Brain microvascular endothelial cell (primary cell): ENCODE results near the gene NEK3.
"Not testable (repeated sequence)": the region's sequence is repeated elsewhere in the genome, so short reads cannot be mapped to it uniquely, and the experiment has no call there.

Experiments
- DNase-seq: peaks from one replicate; pipeline ENCODE4 v3.0.0-alpha.2; 2020
- H3K27ac ChIP-seq: fragments of 250-450 bp; sonication (Bioruptor Pico); 2 replicates; pipeline ENCODE4 v1.5.1; 2020; ENCODE audit warnings: mild to moderate bottlenecking, moderate library complexity
- H3K27me3 ChIP-seq: fragments of 250-450 bp; sonication (Bioruptor Pico); replicated peaks from 2 replicates; pipeline ENCODE4 v1.5.1; 2020; ENCODE audit warnings: mild to moderate bottlenecking
- H3K36me3 ChIP-seq: fragments of 250-450 bp; sonication (Bioruptor Pico); replicated peaks from 2 replicates; pipeline ENCODE4 v1.5.1; 2020; ENCODE audit warnings: mild to moderate bottlenecking
- H3K4me3 ChIP-seq: 2 replicates; pipeline ENCODE4 v1.5.1; 2011; ENCODE audit warnings: low read depth, mild to moderate bottlenecking, control low read depth, low read length, moderate library complexity
- in situ Hi-C: cut with HindIII; loops from 2 replicates; pipeline ENCODE4 v1.10.0; 2017; ENCODE audit warnings: low sequenced_read_pairs, low pct_ligation_motif_present
- TF ChIP-seq, protein P1 (sequence below): IDR thresholded peaks from 2 replicates; pipeline ENCODE4 v1.5.1; 2011; ENCODE audit warnings: low read depth, mild to moderate bottlenecking, moderate library complexity, low read length, control low read depth, inconsistent platforms; ENCODE audit errors: missing control alignments

NEK3 gene

DNA sequence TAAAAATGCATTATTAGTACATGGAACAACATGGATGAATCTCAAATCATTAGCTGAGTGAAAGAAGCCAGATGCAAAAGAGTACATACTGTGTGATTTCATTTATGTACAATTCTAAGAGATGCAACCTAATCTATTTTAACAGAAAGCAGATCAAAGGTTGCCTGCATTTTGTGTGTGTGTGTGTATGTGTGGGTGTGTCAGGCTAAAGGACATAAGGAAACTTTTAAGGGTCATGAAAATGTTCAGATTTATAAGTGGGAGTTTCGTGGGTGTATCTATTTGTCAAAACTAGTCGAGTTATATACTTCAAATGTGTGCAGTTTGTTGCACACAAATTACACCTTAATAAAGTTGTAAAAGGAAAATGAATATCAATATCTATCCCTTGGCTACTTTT, 17.9 kb upstream of the NEK3 start:
- Histone ChIP-seq H3K27me3 (no peaks in the 10 kb centered on the region), H3K27ac (no peak overlapping the region), H3K36me3 (peaks cover 7% of the 10 kb centered on the region), H3K4me3 (no peak overlapping the region)
- in situ Hi-C loops: no loop called here
- TF ChIP-seq, protein P1, sequence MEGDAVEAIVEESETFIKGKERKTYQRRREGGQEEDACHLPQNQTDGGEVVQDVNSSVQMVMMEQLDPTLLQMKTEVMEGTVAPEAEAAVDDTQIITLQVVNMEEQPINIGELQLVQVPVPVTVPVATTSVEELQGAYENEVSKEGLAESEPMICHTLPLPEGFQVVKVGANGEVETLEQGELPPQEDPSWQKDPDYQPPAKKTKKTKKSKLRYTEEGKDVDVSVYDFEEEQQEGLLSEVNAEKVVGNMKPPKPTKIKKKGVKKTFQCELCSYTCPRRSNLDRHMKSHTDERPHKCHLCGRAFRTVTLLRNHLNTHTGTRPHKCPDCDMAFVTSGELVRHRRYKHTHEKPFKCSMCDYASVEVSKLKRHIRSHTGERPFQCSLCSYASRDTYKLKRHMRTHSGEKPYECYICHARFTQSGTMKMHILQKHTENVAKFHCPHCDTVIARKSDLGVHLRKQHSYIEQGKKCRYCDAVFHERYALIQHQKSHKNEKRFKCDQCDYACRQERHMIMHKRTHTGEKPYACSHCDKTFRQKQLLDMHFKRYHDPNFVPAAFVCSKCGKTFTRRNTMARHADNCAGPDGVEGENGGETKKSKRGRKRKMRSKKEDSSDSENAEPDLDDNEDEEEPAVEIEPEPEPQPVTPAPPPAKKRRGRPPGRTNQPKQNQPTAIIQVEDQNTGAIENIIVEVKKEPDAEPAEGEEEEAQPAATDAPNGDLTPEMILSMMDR: no peak
- no peak for DNase-seq

DNA sequence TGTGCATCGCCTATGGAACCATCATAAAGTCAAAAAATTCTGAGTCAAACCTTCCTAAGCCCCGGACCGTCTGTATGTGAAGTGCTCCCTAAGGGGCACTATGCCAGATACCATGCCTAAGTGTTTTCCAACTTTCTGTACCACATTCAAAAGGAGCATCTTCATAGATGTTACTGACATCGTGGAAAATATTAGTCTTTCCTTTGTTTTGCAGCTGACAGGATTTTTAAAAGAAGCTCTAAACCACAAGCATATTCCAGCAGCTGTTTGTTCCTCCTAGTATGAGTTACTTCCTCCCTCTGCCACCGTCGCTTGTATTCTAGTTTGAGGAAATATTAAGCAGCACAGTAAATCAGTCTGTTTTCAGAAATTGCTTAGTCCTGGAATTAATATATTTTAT, 14.6 kb upstream of the NEK3 start:
- H3K4me3 ChIP-seq, H3K27me3 ChIP-seq, H3K36me3 ChIP-seq, in situ Hi-C loops, DNase-seq, H3K27ac ChIP-seq: not testable (repeated sequence)

DNA sequence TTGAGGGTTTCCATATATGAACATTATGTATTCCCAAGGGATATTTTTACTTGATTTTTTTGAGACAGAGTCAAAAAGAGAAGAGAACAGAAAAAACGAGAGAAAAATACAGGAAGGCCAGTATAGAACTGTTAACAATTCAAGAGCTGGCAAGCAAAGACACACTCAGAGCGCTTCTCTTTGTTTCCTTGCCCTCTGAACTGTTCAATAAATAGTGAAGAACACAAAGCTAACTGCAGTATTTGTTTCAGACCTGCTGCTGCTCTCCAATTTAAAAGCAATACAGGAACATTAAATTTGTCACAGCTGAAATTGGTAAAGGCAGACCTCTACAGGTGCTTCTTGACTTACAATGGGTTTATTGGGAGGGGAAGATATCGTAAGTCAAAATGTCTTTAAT, 14.0 kb upstream of the NEK3 start:
- Histone ChIP-seq H3K4me3 (no peak overlapping the region), H3K36me3 (peaks cover 4% of the 10 kb centered on the region)

DNA sequence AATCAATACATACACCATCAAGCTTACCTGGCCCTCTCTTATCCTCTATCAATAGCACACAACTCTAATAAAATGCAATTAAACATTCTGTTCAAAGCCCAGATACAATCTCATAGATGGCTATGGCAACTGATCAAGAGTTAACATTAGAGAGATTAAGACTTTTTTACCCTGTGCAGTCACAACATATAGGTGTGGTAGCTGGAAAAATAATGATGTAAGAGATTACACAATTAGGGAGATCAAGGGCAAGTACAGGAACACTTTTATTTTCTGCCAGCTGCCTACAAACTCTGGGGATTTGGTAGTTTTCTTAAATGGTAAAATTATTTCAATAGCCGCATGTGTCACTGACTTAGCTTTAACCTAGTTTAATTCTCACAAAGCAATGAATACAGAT, 12.3 kb upstream of the NEK3 start:
- in situ Hi-C loops, H3K27me3 ChIP-seq, H3K36me3 ChIP-seq, DNase-seq, H3K27ac ChIP-seq, H3K4me3 ChIP-seq: not testable (repeated sequence)

More for the DNA sequence above, 14.0 kb upstream of the NEK3 start:
- in situ Hi-C loops: no loop called here
- TF ChIP-seq, protein P1: no peak
- Histone ChIP-seq H3K27me3 (no peaks in the 10 kb centered on the region), H3K27ac (no peak overlapping the region)
- DNase-seq: no peak

DNA sequence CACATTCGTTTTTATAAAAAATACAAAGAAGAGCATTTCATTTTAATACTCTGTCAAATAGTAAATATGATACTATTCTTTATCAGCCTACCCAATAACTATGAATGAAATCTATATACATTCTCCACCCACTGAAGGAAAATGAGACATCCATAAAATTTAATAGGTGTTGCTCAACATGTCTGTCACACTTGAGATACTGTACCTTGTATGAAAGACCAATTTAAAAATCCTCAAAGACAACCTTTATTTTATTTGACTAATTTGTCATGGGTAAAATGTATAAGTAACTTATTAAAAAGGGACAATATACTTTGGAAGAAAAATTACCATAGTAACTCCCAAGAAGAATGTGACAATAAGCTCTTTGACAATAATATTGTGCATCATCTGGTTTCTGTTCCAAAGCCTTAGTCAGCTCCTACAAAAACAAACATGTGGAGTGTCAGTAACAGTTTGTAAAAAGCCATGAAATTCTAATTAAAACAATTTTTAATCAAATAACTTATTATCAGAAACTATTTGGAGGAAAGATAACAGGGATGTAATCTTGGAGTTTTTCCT, 11.5 kb upstream of the NEK3 start:
- H3K36me3 ChIP-seq, H3K27me3 ChIP-seq, H3K27ac ChIP-seq, H3K4me3 ChIP-seq, in situ Hi-C loops, DNase-seq: not testable (repeated sequence)

DNA sequence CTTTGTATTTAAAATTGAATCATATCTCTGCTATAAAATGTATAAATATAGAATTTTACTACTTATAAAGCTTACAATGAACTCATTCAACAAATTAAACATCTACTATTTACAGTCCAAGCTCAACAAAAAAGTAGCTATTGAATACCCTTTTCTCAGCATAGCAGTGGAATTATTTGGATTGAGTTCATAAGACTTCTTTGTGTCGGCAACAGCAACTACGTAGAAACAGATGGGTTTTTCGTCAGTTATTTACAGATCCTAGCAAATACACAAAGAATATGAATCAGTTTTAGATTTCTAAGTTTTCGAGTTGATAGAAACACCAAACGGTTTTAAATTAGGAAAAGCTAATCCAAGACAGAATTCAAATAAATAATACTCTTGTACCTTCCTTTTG, 10.4 kb upstream of the NEK3 start:
- TF ChIP-seq, protein P1: no peak
- Histone ChIP-seq H3K4me3 (no peak overlapping the region), H3K27me3 (no peaks in the 10 kb centered on the region), H3K27ac (no peak overlapping the region), H3K36me3 (peaks cover 4% of the 10 kb centered on the region)
- no peak for DNase-seq
- in situ Hi-C loops: no loop called here

DNA sequence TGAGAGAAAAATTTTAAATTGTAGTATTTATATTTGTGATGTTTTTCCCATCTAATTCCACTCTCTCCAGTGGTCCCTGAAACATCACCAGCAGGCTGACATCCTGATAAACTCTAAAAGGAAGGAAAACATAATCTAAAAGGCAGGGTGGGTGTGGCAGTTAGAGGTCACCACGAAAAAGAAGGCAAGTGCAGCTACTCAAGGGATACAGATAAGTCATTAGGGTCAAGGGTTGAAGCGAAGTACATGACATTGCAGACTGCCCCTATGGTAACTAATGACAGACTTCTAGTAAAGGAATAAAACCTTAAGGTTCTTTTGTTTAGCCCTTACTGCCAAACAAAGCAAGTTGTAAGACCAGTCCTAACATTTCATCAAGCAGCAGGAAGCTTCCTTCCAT, 6.0 kb upstream of the NEK3 start:
- in situ Hi-C loops: no loop called here
- Histone ChIP-seq H3K27ac (no peak overlapping the region), H3K27me3 (no peaks in the 10 kb centered on the region), H3K36me3 (peaks cover 4% of the 10 kb centered on the region), H3K4me3 (no peak overlapping the region)
- DNase-seq: no peak
- TF ChIP-seq, protein P1: no peak
